Parathyroid adenoma (tissue), 2 donors: Measurements from ENCODE around the gene VAT1L.

ENCODE experiments used
- H2AFZ ChIP-seq: fragments of 300-600 bp; sonication (generic); one replicate; pipeline ENCODE4 v1.7.0; 2017; ENCODE audit warnings: antibody characterized with exemption, mild to moderate bottlenecking
- H3K27ac ChIP-seq: fragments of 300-600 bp; sonication (generic); one replicate; pipeline ENCODE4 v1.7.0; 2017
- H3K27me3 ChIP-seq: fragments of 300-600 bp; sonication (generic); one replicate; pipeline ENCODE4 v1.7.0; 2017; ENCODE audit warnings: low read length; ENCODE audit not compliant: control insufficient read depth, insufficient read depth
- H3K36me3 ChIP-seq: fragments of 300-600 bp; sonication (generic); one replicate; pipeline ENCODE4 v1.7.0; 2017; ENCODE audit warnings: low read length; ENCODE audit not compliant: control insufficient read depth, insufficient read depth
- H3K4me1 ChIP-seq: fragments of 300-600 bp; sonication (generic); one replicate; pipeline ENCODE4 v1.7.0; 2017; ENCODE audit warnings: control low read depth
- H3K4me2 ChIP-seq: fragments of 300-600 bp; sonication (generic); one replicate; pipeline ENCODE4 v1.7.0; 2017; ENCODE audit warnings: low read length
- H3K4me3 ChIP-seq: fragments of 300-600 bp; sonication (generic); one replicate; pipeline ENCODE4 v1.7.0; 2017; ENCODE audit warnings: low read depth, low read length
- H3K79me2 ChIP-seq: fragments of 300-600 bp; sonication (generic); one replicate; pipeline ENCODE4 v1.7.0; 2017; ENCODE audit warnings: control low read depth
- H3K9ac ChIP-seq: fragments of 300-600 bp; sonication (generic); one replicate; pipeline ENCODE4 v1.7.0; 2017; ENCODE audit warnings: mild to moderate bottlenecking
- H3K9me3 ChIP-seq: fragments of 300-600 bp; sonication (generic); one replicate; pipeline ENCODE4 v1.7.0; 2017; ENCODE audit warnings: low read length; ENCODE audit not compliant: control insufficient read depth
- TF ChIP-seq, protein P1 (sequence below): fragments of 300-600 bp; sonication (generic); IDR thresholded peaks from one replicate; pipeline ENCODE4 v1.7.0; 2017; ENCODE audit warnings: antibody characterized with exemption, mild to moderate bottlenecking
- donor health status: primary hyperparathyroidism.

VAT1L gene

DNA sequence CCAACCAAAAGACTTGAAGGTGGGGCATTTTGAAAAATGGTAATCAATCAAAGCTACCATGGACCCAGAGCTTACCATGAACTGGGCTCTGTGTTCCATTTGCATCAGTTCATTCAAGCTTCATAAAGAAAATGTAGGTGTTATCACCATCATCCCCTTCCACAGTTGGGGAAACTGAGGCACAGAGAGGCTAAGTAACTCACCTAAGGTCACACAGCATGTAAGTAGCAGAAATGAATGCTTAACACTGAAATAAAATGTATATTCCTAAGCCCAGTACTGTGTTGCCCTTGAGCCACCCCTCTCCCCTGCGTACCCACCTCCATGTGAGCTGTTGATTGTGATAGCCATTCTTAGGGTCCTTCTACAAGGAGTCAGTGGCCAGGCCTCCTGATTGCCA is 83.6 kb downstream of the VAT1L start:
- H3K4me3 ChIP-seq = no peak overlapping the region
- H3K27ac ChIP-seq = no peak overlapping the region
- no peaks in the 10 kb centered on the region for H3K36me3 ChIP-seq
- H3K9ac ChIP-seq = no peak overlapping the region
- H3K4me2 ChIP-seq = no peak overlapping the region
- no peak overlapping the region for H2AFZ ChIP-seq
- H3K4me1 ChIP-seq = no peaks in the 10 kb centered on the region
- no peaks in the 10 kb centered on the region for H3K9me3 ChIP-seq
- no peaks in the 10 kb centered on the region for H3K27me3 ChIP-seq
- no peaks in the 10 kb centered on the region for H3K79me2 ChIP-seq
- TF ChIP-seq, protein P1, sequence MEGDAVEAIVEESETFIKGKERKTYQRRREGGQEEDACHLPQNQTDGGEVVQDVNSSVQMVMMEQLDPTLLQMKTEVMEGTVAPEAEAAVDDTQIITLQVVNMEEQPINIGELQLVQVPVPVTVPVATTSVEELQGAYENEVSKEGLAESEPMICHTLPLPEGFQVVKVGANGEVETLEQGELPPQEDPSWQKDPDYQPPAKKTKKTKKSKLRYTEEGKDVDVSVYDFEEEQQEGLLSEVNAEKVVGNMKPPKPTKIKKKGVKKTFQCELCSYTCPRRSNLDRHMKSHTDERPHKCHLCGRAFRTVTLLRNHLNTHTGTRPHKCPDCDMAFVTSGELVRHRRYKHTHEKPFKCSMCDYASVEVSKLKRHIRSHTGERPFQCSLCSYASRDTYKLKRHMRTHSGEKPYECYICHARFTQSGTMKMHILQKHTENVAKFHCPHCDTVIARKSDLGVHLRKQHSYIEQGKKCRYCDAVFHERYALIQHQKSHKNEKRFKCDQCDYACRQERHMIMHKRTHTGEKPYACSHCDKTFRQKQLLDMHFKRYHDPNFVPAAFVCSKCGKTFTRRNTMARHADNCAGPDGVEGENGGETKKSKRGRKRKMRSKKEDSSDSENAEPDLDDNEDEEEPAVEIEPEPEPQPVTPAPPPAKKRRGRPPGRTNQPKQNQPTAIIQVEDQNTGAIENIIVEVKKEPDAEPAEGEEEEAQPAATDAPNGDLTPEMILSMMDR = no peak

DNA sequence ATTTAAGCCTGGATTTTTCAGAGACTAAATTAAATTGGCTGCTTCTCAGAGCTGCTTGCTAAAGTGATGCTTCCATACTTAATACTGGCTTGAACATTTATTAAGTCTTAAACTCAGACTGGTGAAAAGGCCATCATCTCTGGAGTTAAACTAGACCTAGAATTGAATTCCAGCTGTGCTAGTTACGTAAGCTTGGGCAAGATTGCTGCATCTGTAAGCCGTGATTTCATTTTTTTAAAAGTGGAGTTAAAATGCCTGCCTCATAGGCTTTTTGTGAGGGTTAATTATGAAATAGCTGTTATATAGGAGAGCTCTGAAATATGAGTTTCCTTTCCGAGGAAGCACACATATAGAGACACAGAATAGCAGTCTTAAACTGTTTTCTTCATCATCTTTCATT is 84.7 kb downstream of the VAT1L start:
- TF ChIP-seq, protein P1 = no peak
- no peaks in the 10 kb centered on the region for H3K36me3 ChIP-seq

GRCh38 chr16:77874347-77874746 is 86.0 kb downstream of the VAT1L start:
- H3K9me3 ChIP-seq = no peaks in the 10 kb centered on the region
- H3K4me1 ChIP-seq = no peaks in the 10 kb centered on the region
- no peak overlapping the region for H3K4me3 ChIP-seq
- H3K36me3 ChIP-seq = no peaks in the 10 kb centered on the region
- no peaks in the 10 kb centered on the region for H3K27me3 ChIP-seq
- no peak overlapping the region for H3K4me2 ChIP-seq
- no peak overlapping the region for H2AFZ ChIP-seq
- no peaks in the 10 kb centered on the region for H3K79me2 ChIP-seq
- no peak overlapping the region for H3K9ac ChIP-seq
- TF ChIP-seq, protein P1 = no peak
- no peak overlapping the region for H3K27ac ChIP-seq

More for the DNA sequence above, 84.7 kb downstream of the VAT1L start:
- no peak overlapping the region for H2AFZ ChIP-seq
- H3K27ac ChIP-seq = no peak overlapping the region
- no peak overlapping the region for H3K4me3 ChIP-seq
- no peak overlapping the region for H3K4me2 ChIP-seq
- H3K4me1 ChIP-seq = no peaks in the 10 kb centered on the region
- H3K79me2 ChIP-seq = no peaks in the 10 kb centered on the region
- H3K27me3 ChIP-seq = no peaks in the 10 kb centered on the region
- H3K9ac ChIP-seq = no peak overlapping the region
- no peaks in the 10 kb centered on the region for H3K9me3 ChIP-seq

DNA sequence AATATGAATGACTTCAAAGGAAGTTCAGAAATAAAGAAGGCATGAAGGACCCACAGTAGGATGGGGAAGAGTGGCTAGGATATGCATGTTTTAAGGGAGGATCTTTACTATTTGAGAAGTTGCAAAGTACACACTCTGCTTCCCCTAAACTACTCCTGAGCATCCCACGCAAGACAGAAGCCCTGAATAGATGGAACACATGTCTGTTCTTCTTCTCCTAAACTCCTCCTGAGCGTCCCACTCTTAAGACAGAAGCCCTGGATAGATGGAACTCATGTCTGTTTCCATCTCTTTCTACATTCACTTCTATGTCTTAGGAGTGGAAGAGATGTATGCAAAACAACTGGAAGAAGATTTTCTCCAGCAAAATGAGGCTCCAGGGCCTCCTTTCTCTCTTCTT is 88.4 kb downstream of the VAT1L start:
- H2AFZ ChIP-seq = no peak overlapping the region
- no peak overlapping the region for H3K9ac ChIP-seq
- H3K4me3 ChIP-seq = no peak overlapping the region
- TF ChIP-seq, protein P1 = no peak
- H3K9me3 ChIP-seq = no peaks in the 10 kb centered on the region
- H3K79me2 ChIP-seq = no peaks in the 10 kb centered on the region
- no peaks in the 10 kb centered on the region for H3K36me3 ChIP-seq
- H3K27ac ChIP-seq = no peak overlapping the region
- no peaks in the 10 kb centered on the region for H3K4me1 ChIP-seq
- no peaks in the 10 kb centered on the region for H3K27me3 ChIP-seq
- no peak overlapping the region for H3K4me2 ChIP-seq

DNA sequence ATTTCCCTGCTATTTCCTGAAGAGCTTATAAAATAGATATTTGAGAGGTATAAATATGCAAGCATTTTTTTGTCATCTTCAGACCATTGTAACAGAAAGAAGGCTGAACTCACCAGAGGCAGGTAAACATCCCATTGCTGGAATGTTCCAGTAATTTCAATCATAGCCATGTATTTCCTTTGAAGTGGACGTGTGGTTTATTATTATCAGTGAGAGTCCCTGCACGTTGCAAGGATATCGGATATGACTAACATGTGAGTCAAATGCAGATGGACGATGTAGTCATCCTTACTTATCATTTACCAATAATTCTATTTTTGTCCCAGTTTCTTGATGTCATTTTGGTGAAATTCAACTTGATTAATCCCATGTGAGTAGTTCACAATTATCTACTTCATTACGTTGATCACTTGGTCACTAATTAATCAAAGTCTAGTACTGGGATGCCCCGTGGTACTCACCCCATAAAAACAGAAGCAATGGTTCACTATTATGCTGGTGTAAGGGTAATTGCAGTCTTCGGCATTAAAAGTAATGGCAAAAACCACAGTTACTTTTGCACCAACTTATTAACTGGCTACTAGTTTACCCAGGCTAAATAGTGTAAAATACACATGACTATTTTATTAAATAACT is 89.5 kb downstream of the VAT1L start:
- Histone ChIP-seq H3K4me3 (no peak overlapping the region), H3K27me3 (no peaks in the 10 kb centered on the region)
- TF ChIP-seq, protein P1 = no peak

More for the DNA sequence above, 89.5 kb downstream of the VAT1L start:
- H3K36me3 ChIP-seq = no peaks in the 10 kb centered on the region
- no peak overlapping the region for H3K27ac ChIP-seq
- H3K9ac ChIP-seq = no peak overlapping the region
- no peaks in the 10 kb centered on the region for H3K4me1 ChIP-seq
- H3K4me2 ChIP-seq = no peak overlapping the region
- H2AFZ ChIP-seq = no peak overlapping the region
- no peaks in the 10 kb centered on the region for H3K9me3 ChIP-seq
- H3K79me2 ChIP-seq = no peaks in the 10 kb centered on the region
